Hepatocyte (in vitro differentiated cells): ENCODE data around the gene IFI27L1. TPM values are rescaled to one million over a fixed set of nuclear protein-coding genes. Genes with fewer than 3 reads are reported as not detected.

Source experiments
- DNase-seq: peaks from one replicate; pipeline ENCODE4 v3.0.0-alpha.2; 2016; ENCODE audit warnings: low spot score
- H2AFZ ChIP-seq: fragments of 200-600 bp; sonication (generic); 2 replicates; pipeline ENCODE4 v1.6.0; 2016; ENCODE audit warnings: antibody characterized with exemption, mild to moderate bottlenecking
- H3K27ac ChIP-seq: fragments of 200-600 bp; sonication (generic); 2 replicates; pipeline ENCODE4 v1.5.1; 2016; ENCODE audit warnings: mild to moderate bottlenecking
- H3K27me3 ChIP-seq: fragments of 200-600 bp; sonication (generic); 2 replicates; pipeline ENCODE4 v1.6.1; 2016
- H3K36me3 ChIP-seq: fragments of 200-600 bp; sonication (generic); replicated peaks from 2 replicates; pipeline ENCODE4 v1.5.1; 2016; ENCODE audit warnings: low read depth; ENCODE audit not compliant: insufficient read depth
- H3K4me1 ChIP-seq: fragments of 200-600 bp; sonication (generic); 2 replicates; pipeline ENCODE4 v1.5.1; 2016; ENCODE audit warnings: mild to moderate bottlenecking, moderate library complexity; ENCODE audit not compliant: insufficient read depth
- H3K4me2 ChIP-seq: fragments of 200-600 bp; sonication (generic); 2 replicates; pipeline ENCODE4 v1.6.0; 2016
- H3K4me3 ChIP-seq: fragments of 200-600 bp; sonication (generic); 2 replicates; pipeline ENCODE4 v1.5.1; 2016; ENCODE audit warnings: mild to moderate bottlenecking
- H3K79me2 ChIP-seq: fragments of 200-600 bp; sonication (generic); 2 replicates; pipeline ENCODE4 v1.6.0; 2017; ENCODE audit warnings: mild to moderate bottlenecking
- H3K9me2 ChIP-seq: fragments of 200-600 bp; sonication (generic); replicated peaks from 2 replicates; pipeline ENCODE4 v1.6.0; 2017; ENCODE audit warnings: mild to moderate bottlenecking; ENCODE audit not compliant: insufficient read depth
- H3K9me3 ChIP-seq: fragments of 200-600 bp; sonication (generic); 2 replicates; pipeline ENCODE4 v1.5.1; 2016; ENCODE audit warnings: low read depth, mild to moderate bottlenecking
- H4K20me1 ChIP-seq: fragments of 200-600 bp; sonication (generic); 2 replicates; pipeline ENCODE4 v1.6.0; 2016; ENCODE audit warnings: mild to moderate bottlenecking; ENCODE audit not compliant: insufficient read depth, poor library complexity, severe bottlenecking
- CTCF ChIP-seq: fragments of 200-600 bp; sonication (generic); IDR thresholded peaks from 2 replicates; pipeline ENCODE4 v1.5.1; 2016; ENCODE audit warnings: antibody characterized with exemption, mild to moderate bottlenecking; ENCODE audit not compliant: poor library complexity
- EZH2 ChIP-seq: fragments of 200-600 bp; sonication (generic); IDR thresholded peaks from 2 replicates; pipeline ENCODE4 v1.6.1; 2016; ENCODE audit warnings: antibody characterized with exemption, mild to moderate bottlenecking, borderline replicate concordance
- EZH2phosphoT487 ChIP-seq: fragments of 200-600 bp; sonication (generic); IDR thresholded peaks from one replicate; pipeline ENCODE4 v1.6.1; 2018; ENCODE audit warnings: antibody characterized with exemption, mild to moderate bottlenecking, low read depth, moderate library complexity; ENCODE audit not compliant: unreplicated experiment, severe bottlenecking
- WGBS: methylation state at CpG from one replicate; pipeline ENCODE4 v1.1.6; 2016; ENCODE audit warnings: low lambda C conversion rate; ENCODE audit errors: missing lambda C conversion rate; 5-methylcytosine and 5-hydroxymethylcytosine counted together
- polyA plus RNA-seq: library from polyadenylated mRNA; unstranded; fragments of >200 nt; fragmentation: Nextera tagmentation; extraction: Ambion mirVana; gene quantifications from 2 replicates; pipeline ENCODE4 v1.2.1, GENCODE V29; 2016
- total RNA-seq: library from RNA; depleted of rRNA; stranded (reverse); fragments of >200 nt; gene quantifications from 2 replicates; pipeline ENCODE4 v1.2.3, GENCODE V29; 2014

Gene IFI27L1
- total and polyA plus RNA-seq, 2 experiments from 2014 or later, result 18.9 to 29.4 TPM

- Histone ChIP-seq H2AFZ (no peak overlapping the region), H3K4me3 (no peak overlapping the region), H3K9me2 (no peaks in the 10 kb centered on the region), H3K27me3 (no peaks in the 10 kb centered on the region), H3K79me2 (no peaks in the 10 kb centered on the region), H3K36me3 (no peaks in the 10 kb centered on the region), H3K9me3 (no peaks in the 10 kb centered on the region), H3K4me2 (no peak overlapping the region), H4K20me1 (no peaks in the 10 kb centered on the region), H3K27ac (no peak overlapping the region), H3K4me1 (no peaks in the 10 kb centered on the region)
- TF ChIP-seq CTCF, result no peak
- TF ChIP-seq EZH2phosphoT487, result no peak
- TF ChIP-seq EZH2, result no peak
- no peak for DNase-seq
- 75% methylated on average over 3 of the region's 3 CpGs for WGBS
Observed at GRCh38 chr14:94122438-94122837, 41.3 kb downstream of the IFI27L1 start.

- no peaks in the 10 kb centered on the region for H3K9me3 ChIP-seq
- H2AFZ ChIP-seq, result no peak overlapping the region
- 89% methylated on average over 9 of the region's 9 CpGs for WGBS
- H3K27ac ChIP-seq, result no peak overlapping the region
- no peak for DNase-seq
- no peaks in the 10 kb centered on the region for H4K20me1 ChIP-seq
- no peaks in the 10 kb centered on the region for H3K4me1 ChIP-seq
- H3K36me3 ChIP-seq, result no peaks in the 10 kb centered on the region
- H3K27me3 ChIP-seq, result no peaks in the 10 kb centered on the region
- H3K4me2 ChIP-seq, result no peak overlapping the region
- no peak overlapping the region for H3K4me3 ChIP-seq
- TF ChIP-seq EZH2phosphoT487, result no peak
- no peak for TF ChIP-seq CTCF
- no peak for TF ChIP-seq EZH2
- no peaks in the 10 kb centered on the region for H3K9me2 ChIP-seq
- H3K79me2 ChIP-seq, result no peaks in the 10 kb centered on the region
Observed at GRCh38 chr14:94123296-94123695, 42.2 kb downstream of the IFI27L1 start.

- Histone ChIP-seq H3K4me3 (no peak overlapping the region), H3K79me2 (no peaks in the 10 kb centered on the region), H4K20me1 (no peaks in the 10 kb centered on the region), H3K4me1 (no peaks in the 10 kb centered on the region), H3K27ac (no peak overlapping the region), H3K36me3 (no peaks in the 10 kb centered on the region), H3K9me3 (no peaks in the 10 kb centered on the region), H3K4me2 (no peak overlapping the region), H3K9me2 (no peaks in the 10 kb centered on the region), H3K27me3 (no peaks in the 10 kb centered on the region), H2AFZ (no peak overlapping the region)
- DNase-seq, result no peak
- TF ChIP-seq EZH2phosphoT487, result no peak
- TF ChIP-seq EZH2, result no peak
- no peak for TF ChIP-seq CTCF
- 89% methylated on average over 1 of the region's 1 CpG for WGBS
Observed at GRCh38 chr14:94123868-94124267, 42.8 kb downstream of the IFI27L1 start.
